Osteocyte (in vitro differentiated cells): ENCODE data around the gene CAMK1D. TPM values are rescaled to one million over a fixed set of nuclear protein-coding genes. Genes with fewer than 3 reads are reported as not detected.
"Not testable (repeated sequence)": the region's sequence is repeated elsewhere in the genome, so short reads cannot be mapped to it uniquely, and the experiment has no call there.

Experiments used
- DNase-seq: peaks from one replicate; pipeline ENCODE4 v3.0.0; 2021; ENCODE audit warnings: mixed read lengths; ENCODE audit not compliant: unreplicated experiment; ENCODE audit errors: extremely low spot score
- H3K27ac Mint-ChIP-seq: one replicate; pipeline ENCODE4 v1.8.0; 2021; ENCODE audit warnings: mild to moderate bottlenecking, mixed read lengths; ENCODE audit not compliant: unreplicated experiment
- H3K27me3 Mint-ChIP-seq: one replicate; pipeline ENCODE4 v1.8.0; 2021; ENCODE audit warnings: mixed read lengths; ENCODE audit not compliant: unreplicated experiment
- H3K36me3 Mint-ChIP-seq: one replicate; pipeline ENCODE4 v1.8.0; 2021; ENCODE audit warnings: mixed read lengths; ENCODE audit not compliant: unreplicated experiment
- H3K4me1 Mint-ChIP-seq: one replicate; pipeline ENCODE4 v1.8.0; 2021; ENCODE audit warnings: mixed read lengths; ENCODE audit not compliant: unreplicated experiment
- H3K4me3 Mint-ChIP-seq: one replicate; pipeline ENCODE4 v1.8.0; 2021; ENCODE audit warnings: mild to moderate bottlenecking, moderate library complexity, mixed read lengths; ENCODE audit not compliant: unreplicated experiment
- H3K9me3 Mint-ChIP-seq: one replicate; pipeline ENCODE4 v1.8.0; 2021; ENCODE audit warnings: mixed read lengths; ENCODE audit not compliant: unreplicated experiment
- CTCF ChIP-seq: fragments of 200-600 bp; sonication (generic); IDR thresholded peaks from 2 replicates; pipeline ENCODE4 v1.5.0; 2021; ENCODE audit warnings: antibody characterized with exemption, mild to moderate bottlenecking, moderate library complexity
- total RNA-seq: library from RNA; stranded (reverse); gene quantifications from 2 replicates; pipeline ENCODE4 v1.2.1, GENCODE V29; 2021

CAMK1D gene
- total RNA-seq, 1 donor from 2014 or later, result 13.7 TPM

GRCh38 chr10:12489357-12489756 lies 140.0 kb downstream of the CAMK1D start:
- H3K9me3 Mint-ChIP-seq, result no peaks in the 10 kb centered on the region
- H3K4me1 Mint-ChIP-seq, result peaks cover 5% of the 10 kb centered on the region
- no peak for DNase-seq
- no peaks in the 10 kb centered on the region for H3K36me3 Mint-ChIP-seq
- no peak for TF ChIP-seq CTCF
- H3K27ac Mint-ChIP-seq, result no peak overlapping the region
- H3K4me3 Mint-ChIP-seq, result no peak overlapping the region
- H3K27me3 Mint-ChIP-seq, result no peaks in the 10 kb centered on the region

GRCh38 chr10:12489806-12490205 lies 140.5 kb downstream of the CAMK1D start:
- Mint-ChIP-seq H3K27ac (no peak overlapping the region), H3K4me3 (no peak overlapping the region), H3K9me3 (no peaks in the 10 kb centered on the region), H3K4me1 (peaks cover 5% of the 10 kb centered on the region), H3K27me3 (no peaks in the 10 kb centered on the region), H3K36me3 (no peaks in the 10 kb centered on the region)
- TF ChIP-seq CTCF, result no peak
- DNase-seq, result no peak

- Mint-ChIP-seq H3K36me3 (no peaks in the 10 kb centered on the region), H3K9me3 (no peaks in the 10 kb centered on the region), H3K4me1 (peaks cover 5% of the 10 kb centered on the region), H3K27ac (no peak overlapping the region), H3K4me3 (no peak overlapping the region), H3K27me3 (no peaks in the 10 kb centered on the region)
- TF ChIP-seq CTCF, result no peak
- DNase-seq, result no peak
Observed at GRCh38 chr10:12490963-12491362, 141.6 kb downstream of the CAMK1D start.

- H3K27ac Mint-ChIP-seq, result no peak overlapping the region
- H3K36me3 Mint-ChIP-seq, result no peaks in the 10 kb centered on the region
- H3K27me3 Mint-ChIP-seq, result no peaks in the 10 kb centered on the region
- H3K4me1 Mint-ChIP-seq, result peaks cover 5% of the 10 kb centered on the region
- H3K9me3 Mint-ChIP-seq, result no peaks in the 10 kb centered on the region
- no peak for DNase-seq
- no peak for TF ChIP-seq CTCF
- H3K4me3 Mint-ChIP-seq, result no peak overlapping the region
Observed at GRCh38 chr10:12491491-12491890, 142.1 kb downstream of the CAMK1D start.

- no peak for TF ChIP-seq CTCF
- no peaks in the 10 kb centered on the region for H3K9me3 Mint-ChIP-seq
- H3K27ac Mint-ChIP-seq, result no peak overlapping the region
- DNase-seq, result no peak
- no peaks in the 10 kb centered on the region for H3K36me3 Mint-ChIP-seq
- no peaks in the 10 kb centered on the region for H3K27me3 Mint-ChIP-seq
- no peak overlapping the region for H3K4me3 Mint-ChIP-seq
- peaks cover 5% of the 10 kb centered on the region for H3K4me1 Mint-ChIP-seq
Observed at GRCh38 chr10:12492016-12492415, 142.7 kb downstream of the CAMK1D start.

- not testable (repeated sequence) for H3K27me3 Mint-ChIP-seq, H3K9me3 Mint-ChIP-seq
Observed at GRCh38 chr10:12497046-12497445, 147.7 kb downstream of the CAMK1D start.

More at GRCh38 chr10:12497046-12497445, 147.7 kb downstream of the CAMK1D start:
- H3K4me3 Mint-ChIP-seq, DNase-seq, H3K36me3 Mint-ChIP-seq, H3K27ac Mint-ChIP-seq: not testable (repeated sequence)
- peaks cover 14% of the 10 kb centered on the region for H3K4me1 Mint-ChIP-seq
